BLaER1 (cell line): ENCODE measurements around the gene DNAJC21.
"Not testable (repeated sequence)": the region's sequence is repeated elsewhere in the genome, so short reads cannot be mapped to it uniquely, and the experiment has no call there.

Source experiments
- H3K27ac ChIP-seq: shearing (Covaris generic); formaldehyde crosslinking; 2 replicates; pipeline ENCODE4 v1.8.1; 2022
- H3K27me3 ChIP-seq: shearing (Covaris generic); formaldehyde crosslinking; 2 replicates; pipeline ENCODE4 v1.8.1; 2022
- H3K36me3 ChIP-seq: shearing (Covaris generic); formaldehyde crosslinking; 2 replicates; pipeline ENCODE4 v1.8.1; 2022
- H3K4me1 ChIP-seq: shearing (Covaris generic); formaldehyde crosslinking; 2 replicates; pipeline ENCODE4 v1.8.1; 2022
- H3K4me2 ChIP-seq: shearing (Covaris generic); formaldehyde crosslinking; 2 replicates; pipeline ENCODE4 v1.8.1; 2022
- H3K4me3 ChIP-seq: shearing (Covaris generic); formaldehyde crosslinking; 2 replicates; pipeline ENCODE4 v1.8.1; 2022
- H3K9ac ChIP-seq: shearing (Covaris generic); formaldehyde crosslinking; 2 replicates; pipeline ENCODE4 v1.8.1; 2022
- H3K9me3 ChIP-seq: shearing (Covaris generic); formaldehyde crosslinking; 2 replicates; pipeline ENCODE4 v1.8.1; 2022
- H4K20me1 ChIP-seq: shearing (Covaris generic); formaldehyde crosslinking; 2 replicates; pipeline ENCODE4 v1.8.1; 2022
- Cebpa-rat ChIP-seq: shearing (Covaris generic); IDR thresholded peaks from 2 replicates; pipeline ENCODE4 v1.8.1; 2022

Gene DNAJC21

DNA sequence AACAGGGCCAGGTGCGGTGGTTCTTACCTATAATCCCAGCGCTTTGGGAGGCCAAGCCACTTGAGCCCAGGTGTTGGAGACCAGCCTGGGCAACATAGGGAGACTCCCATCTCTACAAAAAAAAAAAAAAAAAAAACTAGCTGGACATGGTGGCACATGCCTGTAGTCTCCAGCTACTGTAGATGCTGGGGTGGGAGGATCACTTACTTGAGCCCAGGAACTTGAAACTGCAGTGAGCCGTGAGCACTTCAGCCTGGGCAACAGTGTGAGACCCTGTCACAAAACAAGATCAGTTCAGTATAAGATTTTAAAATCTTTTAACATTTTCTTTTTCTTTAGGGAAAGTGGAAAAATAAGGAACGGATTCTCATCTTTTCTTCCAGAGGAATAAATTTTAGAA is 11.3 kb upstream of the DNAJC21 start:
- no peak overlapping the region for H3K27ac ChIP-seq
- peaks cover 54% of the 10 kb centered on the region for H3K36me3 ChIP-seq
- no peak overlapping the region for H3K9ac ChIP-seq
- peak overlapping the region; percentile 95 for H3K4me2 ChIP-seq
- no peaks in the 10 kb centered on the region for H3K9me3 ChIP-seq
- H4K20me1 ChIP-seq: peaks cover 45% of the 10 kb centered on the region
- H3K27me3 ChIP-seq: no peaks in the 10 kb centered on the region
- H3K4me1 ChIP-seq: peaks cover 37% of the 10 kb centered on the region
- no peak for TF ChIP-seq Cebpa-rat
- H3K4me3 ChIP-seq: no peak overlapping the region

DNA sequence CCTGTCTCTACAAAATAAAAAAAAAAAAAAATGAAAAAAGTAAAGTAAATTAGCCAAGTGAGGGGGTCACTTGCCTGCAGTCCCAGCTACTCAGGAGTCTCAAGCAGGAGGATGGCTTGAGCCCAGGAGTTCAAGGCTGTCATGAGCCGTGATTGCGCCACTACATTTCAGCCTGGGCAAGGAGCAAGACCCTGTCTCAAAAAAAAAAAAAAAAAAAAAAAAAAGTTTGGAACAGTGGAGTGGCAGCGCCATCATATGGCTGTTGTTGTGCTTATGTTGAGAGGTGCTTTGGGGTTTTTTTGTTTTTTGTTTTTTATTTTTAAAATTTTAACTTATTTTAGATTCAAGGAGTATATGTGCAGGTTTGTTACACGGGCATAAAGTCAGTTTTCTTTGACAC is 10.3 kb upstream of the DNAJC21 start:
- Histone ChIP-seq H3K9ac (no peak overlapping the region), H4K20me1 (peaks cover 39% of the 10 kb centered on the region), H3K4me3 (no peak overlapping the region), H3K36me3 (peaks cover 64% of the 10 kb centered on the region), H3K27ac (no peak overlapping the region), H3K4me2 (no peak overlapping the region), H3K4me1 (peaks cover 26% of the 10 kb centered on the region), H3K27me3 (no peaks in the 10 kb centered on the region), H3K9me3 (no peaks in the 10 kb centered on the region)
- TF ChIP-seq Cebpa-rat: no peak; the same call in 1 of the 2 replicates

DNA sequence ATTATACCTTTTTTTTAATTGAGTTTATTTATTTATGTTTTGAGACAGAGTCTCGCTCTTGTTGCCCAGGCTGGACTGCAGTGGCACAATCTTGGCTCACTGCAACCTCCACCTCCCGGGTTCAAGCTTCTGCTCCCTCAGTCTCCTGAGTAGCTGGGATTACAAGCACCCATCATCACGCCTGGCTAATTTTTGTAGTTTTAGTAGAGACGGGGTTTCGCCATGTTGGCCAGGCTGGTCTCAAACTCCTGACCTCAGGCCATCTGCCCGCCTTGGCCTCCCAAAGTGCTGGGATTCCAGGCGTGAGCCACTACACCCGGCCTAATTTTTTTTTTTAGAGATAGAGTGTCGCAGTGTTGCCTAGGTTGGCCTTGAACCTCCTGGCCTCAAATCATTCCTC is 6.1 kb upstream of the DNAJC21 start:
- H3K9ac ChIP-seq, H3K4me3 ChIP-seq, H3K27me3 ChIP-seq, H3K4me2 ChIP-seq, H3K27ac ChIP-seq, H3K4me1 ChIP-seq, H3K9me3 ChIP-seq: not testable (repeated sequence)
- Histone ChIP-seq H3K36me3 (peaks cover 84% of the 10 kb centered on the region), H4K20me1 (peaks cover 21% of the 10 kb centered on the region)

DNA sequence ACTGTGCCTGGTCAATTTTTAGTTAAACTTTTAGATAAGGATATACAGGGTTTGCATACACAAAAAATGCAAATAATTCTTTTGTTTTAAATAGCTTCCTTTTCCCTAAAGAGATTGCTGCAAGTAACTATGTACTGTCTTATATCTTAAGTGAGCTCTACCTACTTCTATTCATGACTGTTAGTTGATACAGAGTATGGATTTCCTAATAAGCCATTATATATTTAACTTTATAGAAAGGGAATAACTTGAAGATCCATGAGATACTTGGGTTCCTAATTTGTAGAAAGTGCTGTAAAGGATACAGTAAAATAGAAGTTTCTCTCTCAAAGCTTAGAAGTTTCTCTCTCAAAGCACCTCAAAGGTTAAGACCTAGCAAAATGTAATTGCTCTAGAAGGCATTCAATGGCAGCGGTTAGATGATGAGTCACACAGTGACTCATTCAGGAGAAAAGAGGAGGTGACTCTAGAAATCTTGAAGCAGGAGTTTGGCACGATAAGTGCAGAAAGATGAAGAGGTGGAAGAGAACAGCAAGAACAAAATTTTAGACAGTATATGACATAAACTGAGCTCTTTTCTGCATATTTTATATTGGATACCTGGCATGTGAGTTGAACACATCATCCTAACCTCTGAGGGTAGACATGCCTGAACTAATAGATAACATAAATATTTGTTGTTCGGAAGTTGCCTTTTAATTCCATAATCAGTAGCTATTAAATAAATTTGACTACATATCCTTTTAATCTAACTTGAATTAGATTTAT is 5.5 kb upstream of the DNAJC21 start:
- H3K4me1 ChIP-seq: peaks cover 9% of the 10 kb centered on the region
- H3K27me3 ChIP-seq: no peaks in the 10 kb centered on the region
- no peaks in the 10 kb centered on the region for H3K9me3 ChIP-seq
- no peak overlapping the region for H3K27ac ChIP-seq
- peaks cover 15% of the 10 kb centered on the region for H4K20me1 ChIP-seq
- no peak overlapping the region for H3K4me2 ChIP-seq
- H3K36me3 ChIP-seq: peaks cover 78% of the 10 kb centered on the region
- no peak for TF ChIP-seq Cebpa-rat
- no peak overlapping the region for H3K4me3 ChIP-seq
- H3K9ac ChIP-seq: no peak overlapping the region

DNA sequence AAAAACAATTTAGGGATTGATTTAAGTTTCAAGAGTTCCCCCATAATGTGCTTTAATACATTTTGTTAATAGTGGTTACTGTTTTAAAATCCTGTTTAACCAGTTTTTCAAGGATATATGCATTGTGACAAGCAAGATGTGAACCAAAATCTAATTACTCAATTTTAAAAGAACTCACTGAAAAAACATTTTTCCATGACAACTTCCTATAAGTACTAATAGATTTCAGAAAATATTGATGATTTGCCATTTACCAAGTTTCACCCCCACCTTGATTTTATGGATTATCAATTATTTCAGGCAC is 4.9 kb upstream of the DNAJC21 start:
- Histone ChIP-seq H3K4me3 (no peak overlapping the region), H3K9ac (no peak overlapping the region), H3K4me2 (no peak overlapping the region), H3K9me3 (no peaks in the 10 kb centered on the region), H3K36me3 (peaks cover 73% of the 10 kb centered on the region), H3K27me3 (no peaks in the 10 kb centered on the region), H3K4me1 (peaks cover 10% of the 10 kb centered on the region), H3K27ac (no peak overlapping the region), H4K20me1 (peaks cover 10% of the 10 kb centered on the region)
- TF ChIP-seq Cebpa-rat: no peak

DNA sequence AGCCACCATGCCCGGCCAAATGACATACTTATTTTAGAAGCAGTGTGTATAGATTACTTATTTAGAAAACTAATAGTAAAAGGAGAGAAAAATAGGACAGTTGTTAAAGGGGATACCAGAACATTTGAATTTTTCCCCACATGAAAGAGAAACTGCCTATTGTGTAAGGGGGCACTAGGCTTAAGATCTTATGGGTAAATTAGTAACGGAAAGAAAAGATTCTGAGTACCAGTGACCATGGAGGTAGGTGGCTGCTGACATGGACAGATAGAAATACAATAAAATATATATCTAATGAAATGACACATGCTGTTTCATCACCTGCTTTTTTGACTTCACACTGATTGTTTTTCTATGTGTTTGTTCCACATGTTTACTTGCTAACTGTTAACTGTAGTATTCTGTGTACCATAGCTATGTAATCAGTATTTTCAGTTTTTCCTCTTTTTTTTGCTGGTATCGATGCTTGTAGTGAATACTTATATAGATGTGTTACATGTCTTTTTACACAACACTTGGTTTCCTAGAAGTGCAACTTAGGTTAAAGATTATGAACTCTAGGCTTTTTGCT is 3.0 kb upstream of the DNAJC21 start:
- no peak overlapping the region for H3K9ac ChIP-seq
- peaks cover 14% of the 10 kb centered on the region for H4K20me1 ChIP-seq
- H3K4me2 ChIP-seq: no peak overlapping the region
- TF ChIP-seq Cebpa-rat: no peak
- H3K36me3 ChIP-seq: peaks cover 57% of the 10 kb centered on the region
- H3K27me3 ChIP-seq: no peaks in the 10 kb centered on the region
- H3K4me1 ChIP-seq: peaks cover 20% of the 10 kb centered on the region
- H3K27ac ChIP-seq: no peak overlapping the region
- no peaks in the 10 kb centered on the region for H3K9me3 ChIP-seq
- H3K4me3 ChIP-seq: no peak overlapping the region

DNA sequence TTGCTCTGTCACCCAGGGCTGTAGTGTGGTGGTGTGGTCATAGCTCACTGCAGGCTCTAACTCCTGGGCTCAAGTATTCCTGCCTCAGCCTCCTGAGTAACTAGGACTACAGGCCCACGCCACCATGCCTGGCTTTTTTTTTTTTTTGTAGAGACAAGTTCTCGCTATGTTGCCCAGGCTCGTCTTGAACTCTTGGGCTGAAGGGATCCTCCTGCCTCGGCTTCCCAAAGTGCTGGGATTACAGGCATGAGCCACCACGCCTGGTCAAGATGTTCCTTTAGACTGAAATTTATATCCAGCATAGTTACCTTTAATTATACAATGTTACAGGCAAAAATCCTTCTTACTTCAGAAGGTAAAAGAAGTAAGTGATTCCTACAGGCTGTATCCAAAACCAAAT is 1.6 kb upstream of the DNAJC21 start:
- Histone ChIP-seq H3K9ac (no peak overlapping the region), H3K27me3 (no peaks in the 10 kb centered on the region), H3K9me3 (no peaks in the 10 kb centered on the region), H3K4me2 (no peak overlapping the region), H3K4me1 (peaks cover 27% of the 10 kb centered on the region), H3K27ac (no peak overlapping the region), H3K4me3 (no peak overlapping the region), H3K36me3 (peaks cover 49% of the 10 kb centered on the region), H4K20me1 (peaks cover 28% of the 10 kb centered on the region)
- TF ChIP-seq Cebpa-rat: no peak

DNA sequence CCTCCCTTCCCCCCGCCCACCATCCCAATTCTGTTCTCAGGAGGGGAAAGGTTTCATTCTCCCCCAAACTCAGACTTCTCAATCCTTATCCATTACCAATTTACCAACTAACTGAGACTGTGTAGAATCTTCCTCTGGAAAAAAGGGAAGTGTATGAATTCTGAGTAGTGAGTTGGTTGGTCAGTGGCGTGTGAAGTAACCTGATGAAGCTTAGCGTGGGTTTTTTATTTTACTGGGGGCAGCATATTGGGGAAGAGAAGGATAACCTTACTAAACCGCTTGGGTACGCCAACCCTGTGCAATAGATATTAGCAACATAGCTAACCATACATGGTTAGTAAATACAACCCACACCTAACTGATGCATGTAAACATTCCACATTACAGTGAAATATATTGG is 1.1 kb upstream of the DNAJC21 start:
- H3K9me3 ChIP-seq: no peaks in the 10 kb centered on the region
- no peak for TF ChIP-seq Cebpa-rat
- H3K27ac ChIP-seq: no peak overlapping the region
- peaks cover 27% of the 10 kb centered on the region for H3K4me1 ChIP-seq
- no peaks in the 10 kb centered on the region for H3K27me3 ChIP-seq
- peaks cover 33% of the 10 kb centered on the region for H4K20me1 ChIP-seq
- H3K9ac ChIP-seq: no peak overlapping the region
- peaks cover 47% of the 10 kb centered on the region for H3K36me3 ChIP-seq
- peak overlapping the region; percentile 71 for H3K4me2 ChIP-seq
- no peak overlapping the region for H3K4me3 ChIP-seq

DNA sequence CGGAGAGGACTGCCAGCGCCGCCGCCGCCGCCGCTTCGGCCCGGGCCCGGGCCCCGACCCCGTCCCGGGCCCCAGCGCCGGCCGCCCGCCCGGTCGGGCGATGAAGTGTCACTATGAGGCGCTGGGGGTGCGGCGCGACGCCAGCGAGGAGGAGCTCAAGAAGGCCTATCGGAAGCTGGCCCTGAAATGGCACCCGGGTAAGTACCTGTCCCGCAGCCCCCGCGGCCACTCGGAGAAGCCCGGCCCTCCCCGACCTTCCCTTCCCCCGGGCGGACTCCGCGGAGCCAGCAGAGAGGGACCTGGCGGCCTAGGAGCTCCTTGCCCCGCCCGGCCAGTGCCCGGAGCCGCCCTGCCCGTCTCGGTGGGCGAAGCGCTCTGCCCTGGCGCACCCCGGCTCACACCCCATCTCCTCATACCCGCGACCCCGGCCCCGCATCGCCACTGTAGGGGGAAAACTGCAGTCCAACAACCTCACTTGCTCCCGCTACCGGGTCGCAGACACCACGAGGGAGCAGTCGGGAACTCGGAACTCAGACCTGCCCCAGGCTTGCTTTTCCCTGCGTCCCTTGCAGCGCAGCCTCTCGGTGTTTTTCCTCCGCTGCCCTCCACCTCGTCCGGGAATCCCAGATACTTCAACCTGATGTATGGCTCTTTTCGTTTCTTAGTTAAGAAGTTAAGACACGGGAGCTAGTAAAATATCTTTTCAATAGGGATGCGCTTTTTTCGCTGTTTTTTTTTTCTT is 532 bp downstream of the DNAJC21 start:
- no peaks in the 10 kb centered on the region for H3K27me3 ChIP-seq
- H3K36me3 ChIP-seq: peaks cover 47% of the 10 kb centered on the region
- H3K27ac ChIP-seq: peak overlapping the region; percentile 87
- H4K20me1 ChIP-seq: peaks cover 49% of the 10 kb centered on the region
- peak overlapping the region; percentile 94 for H3K4me3 ChIP-seq
- peak overlapping the region; percentile 94 for H3K9ac ChIP-seq
- no peaks in the 10 kb centered on the region for H3K9me3 ChIP-seq
- peaks cover 27% of the 10 kb centered on the region for H3K4me1 ChIP-seq
- no peak for TF ChIP-seq Cebpa-rat
- H3K4me2 ChIP-seq: peak overlapping the region; percentile 81

DNA sequence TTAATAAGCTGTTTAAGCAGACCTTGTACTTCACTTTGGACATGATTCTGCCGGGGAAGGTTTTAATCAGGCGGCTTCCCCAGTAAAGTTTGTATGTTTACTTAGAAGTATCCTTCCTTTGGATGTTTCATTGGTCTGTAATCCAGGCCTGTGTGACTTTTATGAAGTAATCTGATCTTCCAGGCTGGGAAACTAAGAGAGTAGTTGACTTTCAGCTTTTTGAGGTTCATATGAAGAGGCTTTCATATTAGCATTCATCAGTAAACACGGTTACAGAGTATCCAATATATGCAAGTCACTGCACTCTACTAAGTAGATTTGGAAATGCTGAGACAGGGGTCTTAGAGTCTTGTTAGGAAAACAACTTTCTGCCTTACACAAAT is 1.1 kb downstream of the DNAJC21 start:
- H3K9ac ChIP-seq: peak overlapping the region; percentile 94
- peaks cover 54% of the 10 kb centered on the region for H4K20me1 ChIP-seq
- H3K27ac ChIP-seq: peak overlapping the region; percentile 87
- peak overlapping the region; percentile 94 for H3K4me3 ChIP-seq
- H3K36me3 ChIP-seq: peaks cover 47% of the 10 kb centered on the region
- no peak for TF ChIP-seq Cebpa-rat
- H3K27me3 ChIP-seq: no peaks in the 10 kb centered on the region
- peak overlapping the region; percentile 81 for H3K4me2 ChIP-seq
- no peaks in the 10 kb centered on the region for H3K9me3 ChIP-seq
- H3K4me1 ChIP-seq: peaks cover 27% of the 10 kb centered on the region
